ENCODE results near the gene ZNHIT2. TPM values are rescaled to one million over a fixed set of nuclear protein-coding genes. Genes with fewer than 3 reads are reported as not detected.

The ZNHIT2 gene
- total RNA-seq, 1 experiment from 2014 or later: 48.2 TPM

DNA sequence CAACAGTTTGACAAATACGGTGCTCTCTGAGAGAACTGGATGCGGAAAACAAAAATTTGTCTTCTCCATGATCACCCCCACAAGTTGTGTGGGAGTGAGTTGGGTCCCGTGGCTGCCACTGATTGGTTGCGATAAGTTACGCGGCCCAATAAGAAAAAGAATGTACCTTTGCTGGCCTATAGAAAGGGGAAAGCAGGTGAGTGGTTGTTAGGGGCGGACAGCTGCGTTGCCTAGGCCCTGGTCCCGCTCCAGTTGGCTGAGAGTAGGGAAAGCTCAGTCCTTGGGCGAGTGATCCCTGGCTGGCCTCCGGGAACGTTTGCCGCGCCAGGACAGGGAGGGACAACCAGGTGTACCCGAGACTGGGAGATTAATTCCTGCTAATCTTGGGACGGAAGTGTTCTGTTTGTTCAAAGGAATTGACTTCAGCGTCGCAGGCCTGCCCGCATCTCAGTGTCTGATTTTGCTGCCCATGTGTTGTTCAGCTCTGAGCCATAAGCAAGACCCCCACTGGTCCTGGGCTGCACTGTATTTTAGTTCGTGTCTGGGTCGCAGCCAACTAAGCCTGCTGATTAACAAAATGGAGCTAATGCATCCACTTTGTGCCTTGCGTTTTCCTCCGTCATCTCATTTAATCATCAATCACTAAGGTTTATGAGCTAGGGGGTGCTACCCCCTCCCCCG is 17.6 kb upstream of the ZNHIT2 start:
- peak overlapping the region; percentile 95 for H3K27ac ChIP-seq (ENCODE audit: low read length)
- no peaks in the 10 kb centered on the region for H3K9me2 ChIP-seq (replicated peaks; ENCODE audit: low read length)
- POLR2A ChIA-PET (ENCODE audit: unreplicated experiment): interaction anchor here (0.6 to 1.8 kb wide), 8 partner anchors 9 to 64 kb away, joined by 3 to 24 read pairs (median 4); partner anchors contain the start of genes CAPN1, FAU and MRPL49
- H3K9ac ChIP-seq (ENCODE audit: low read length): peak overlapping the region; percentile 98
- peaks cover 16% of the 10 kb centered on the region for H3K4me1 ChIP-seq (ENCODE audit: insufficient read depth, low read length)
- peaks cover 22% of the 10 kb centered on the region; the same call in 1 of the 2 replicates for H3K36me3 ChIP-seq (ENCODE audit: low read depth, low read length)
- H3K4me2 ChIP-seq (ENCODE audit: low read length): peak overlapping the region; percentile 96
- peak overlapping the region; percentile 87 for H2AFZ ChIP-seq (ENCODE audit: low read length)
- H3K4me3 ChIP-seq (ENCODE audit: low read length): peak overlapping the region; percentile 90
- CTCF ChIA-PET: interaction anchor here (0.6 to 1.1 kb wide), 3 partner anchors 46 to 793 kb away, joined by 3 to 4 read pairs (median 4); partner anchors contain the start of gene CAPN1
- no peaks in the 10 kb centered on the region for H3K9me3 ChIP-seq (ENCODE audit: low read length)
- TF ChIP-seq, protein P1, sequence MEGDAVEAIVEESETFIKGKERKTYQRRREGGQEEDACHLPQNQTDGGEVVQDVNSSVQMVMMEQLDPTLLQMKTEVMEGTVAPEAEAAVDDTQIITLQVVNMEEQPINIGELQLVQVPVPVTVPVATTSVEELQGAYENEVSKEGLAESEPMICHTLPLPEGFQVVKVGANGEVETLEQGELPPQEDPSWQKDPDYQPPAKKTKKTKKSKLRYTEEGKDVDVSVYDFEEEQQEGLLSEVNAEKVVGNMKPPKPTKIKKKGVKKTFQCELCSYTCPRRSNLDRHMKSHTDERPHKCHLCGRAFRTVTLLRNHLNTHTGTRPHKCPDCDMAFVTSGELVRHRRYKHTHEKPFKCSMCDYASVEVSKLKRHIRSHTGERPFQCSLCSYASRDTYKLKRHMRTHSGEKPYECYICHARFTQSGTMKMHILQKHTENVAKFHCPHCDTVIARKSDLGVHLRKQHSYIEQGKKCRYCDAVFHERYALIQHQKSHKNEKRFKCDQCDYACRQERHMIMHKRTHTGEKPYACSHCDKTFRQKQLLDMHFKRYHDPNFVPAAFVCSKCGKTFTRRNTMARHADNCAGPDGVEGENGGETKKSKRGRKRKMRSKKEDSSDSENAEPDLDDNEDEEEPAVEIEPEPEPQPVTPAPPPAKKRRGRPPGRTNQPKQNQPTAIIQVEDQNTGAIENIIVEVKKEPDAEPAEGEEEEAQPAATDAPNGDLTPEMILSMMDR (conservative IDR thresholded peaks at IDR 0.05; ENCODE audit: low read depth, low read length): no peak
- no peak for TF ChIP-seq EZH2phosphoT487 (IDR thresholded peaks at IDR 0.05; ENCODE audit: borderline replicate concordance, low read length)
- no peaks in the 10 kb centered on the region; the same call in 1 of the 2 replicates for H4K20me1 ChIP-seq (ENCODE audit: low read length)
- 0 out of 2 replicates have a peak, but pooled peaks cover 2% of the 10 kb centered on the region for H3K27me3 ChIP-seq (ENCODE audit: low read length)
- TSS peak; percentile 84 for BruUV-seq (replicated peaks)
- peaks cover 35% of the 10 kb centered on the region for H3K79me2 ChIP-seq (ENCODE audit: low read length)
- ATAC-seq: peak; percentile 91
- intact Hi-C loops (cut with micrococcal nuclease): loop anchor here (1.0 kb wide), 2 partner anchors 13 to 47 kb away; partner anchors contain the start of genes FAU and MRPL49
- DNase-seq: peak; percentile 99
- H3F3A ChIP-seq (ENCODE audit: low read length, unreplicated experiment): no peaks in the 10 kb centered on the region

DNA sequence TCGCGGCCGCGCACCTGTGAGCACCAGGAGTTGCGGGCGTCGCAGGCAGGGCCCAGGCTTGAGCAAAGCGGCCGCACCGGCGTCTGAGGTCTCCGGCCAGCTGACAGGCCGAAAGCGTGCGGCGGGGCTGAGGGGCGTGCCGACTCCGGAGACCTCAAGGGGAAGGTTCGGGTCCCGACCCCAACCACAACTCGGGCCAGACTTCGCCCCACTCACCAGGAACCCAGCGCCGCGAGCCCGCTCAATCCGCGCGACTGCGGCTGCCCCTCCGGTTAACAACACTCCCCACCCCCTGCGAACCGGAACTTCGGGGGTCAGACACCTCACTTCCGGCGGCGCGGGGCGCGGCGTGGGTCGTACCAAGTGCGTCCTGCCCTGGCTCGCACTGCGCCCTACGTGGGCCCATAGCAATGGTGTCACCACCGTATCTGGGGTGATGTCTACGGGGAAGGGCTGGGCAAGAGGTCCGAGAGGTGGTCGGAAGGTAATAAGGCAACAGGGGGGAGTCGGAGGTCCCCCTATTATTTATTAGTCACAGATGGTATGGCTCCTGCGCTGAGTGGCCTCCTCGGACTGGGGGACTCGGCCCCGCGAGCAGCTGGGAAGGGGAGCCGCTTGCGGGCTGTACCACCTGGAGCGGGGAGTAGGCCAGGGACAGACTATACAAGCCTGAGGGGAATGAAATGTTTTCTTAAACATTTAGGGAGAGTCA is 16.9 kb upstream of the ZNHIT2 start, which contains the start of gene SYVN1:
TSS of gene SYVN1 (minus strand) at position 280 of the 712 bp plus-strand sequence. CDS start 918 bp downstream, outside the sequence.
- peak within 1 kb of the TSS; percentile 95 for H3K27ac ChIP-seq (ENCODE audit: low read length)
- H4K20me1 ChIP-seq (ENCODE audit: low read length): no peaks in the 10 kb centered on the region; the same call in 1 of the 2 replicates
- POLR2A ChIA-PET (ENCODE audit: unreplicated experiment): interaction anchor here (0.6 to 1.8 kb wide), 4 partner anchors 9 to 48 kb away, joined by 3 to 24 read pairs (median 10); partner anchors contain the start of genes CAPN1, FAU and MRPL49
- CTCF ChIA-PET: interaction anchor here (0.6 to 1.1 kb wide), 2 partner anchors 47 to 120 kb away, joined by 3 to 4 read pairs; partner anchors contain the start of gene CAPN1
- BruUV-seq (replicated peaks): no TSS peak
- no peaks in the 10 kb centered on the region for H3F3A ChIP-seq (ENCODE audit: low read length, unreplicated experiment)
- peak within 1 kb of the TSS; percentile 96 for H3K4me2 ChIP-seq (ENCODE audit: low read length)
- intact Hi-C loops (cut with micrococcal nuclease): no loop called here
- TF ChIP-seq EZH2 (IDR thresholded peaks at IDR 0.05; ENCODE audit: low read length, unreplicated experiment) (no peak), EZH2phosphoT487 (IDR thresholded peaks at IDR 0.05; ENCODE audit: borderline replicate concordance, low read length) (no peak)
- TF ChIP-seq, protein P1 (conservative IDR thresholded peaks at IDR 0.05; ENCODE audit: low read depth, low read length): no peak
- H2AFZ ChIP-seq (ENCODE audit: low read length): peak within 1 kb of the TSS; percentile 87
- H3K4me1 ChIP-seq (ENCODE audit: insufficient read depth, low read length): peaks cover 16% of the 10 kb centered on the region
- H3K27me3 ChIP-seq (ENCODE audit: low read length): no peaks in the 10 kb centered on the region
- H3K9me2 ChIP-seq (replicated peaks; ENCODE audit: low read length): no peaks in the 10 kb centered on the region
- peak within 1 kb of the TSS; percentile 90 for H3K4me3 ChIP-seq (ENCODE audit: low read length)
- H3K36me3 ChIP-seq (ENCODE audit: low read depth, low read length): peaks cover 26% of the 10 kb centered on the region; the same call in 1 of the 2 replicates
- H3K9me3 ChIP-seq (ENCODE audit: low read length): no peaks in the 10 kb centered on the region
- ATAC-seq (peak; percentile 70), DNase-seq (peak; percentile 89)
- peaks cover 35% of the 10 kb centered on the region for H3K79me2 ChIP-seq (ENCODE audit: low read length)
- H3K9ac ChIP-seq (ENCODE audit: low read length): peak within 1 kb of the TSS; percentile 98
